Neuronal stem cell (in vitro differentiated cells): Measurements from ENCODE around the gene MYO1B.

Experiments used
- DNase-seq: peaks from one replicate; pipeline ENCODE4 v3.0.0-alpha.2; 2013; ENCODE audit warnings: low spot score
- H2AFZ ChIP-seq: one replicate; pipeline ENCODE4 v1.6.1; 2013; ENCODE audit warnings: mild to moderate bottlenecking, low read length, inconsistent platforms
- H2AK5ac ChIP-seq: 2 replicates; pipeline ENCODE4 v1.6.1; 2013; ENCODE audit warnings: low read depth, mild to moderate bottlenecking, inconsistent platforms, low read length, moderate library complexity, mixed read lengths
- H2BK120ac ChIP-seq: 2 replicates; pipeline ENCODE4 v1.6.1; 2013; ENCODE audit warnings: low read depth, mild to moderate bottlenecking, inconsistent platforms, low read length, moderate library complexity, mixed read lengths
- H2BK12ac ChIP-seq: one replicate; pipeline ENCODE4 v1.6.1; 2013; ENCODE audit warnings: low read length, inconsistent platforms
- H2BK15ac ChIP-seq: 2 replicates; pipeline ENCODE4 v1.6.1; 2013; ENCODE audit warnings: mild to moderate bottlenecking, low read length, inconsistent platforms, mixed read lengths
- H2BK5ac ChIP-seq: one replicate; pipeline ENCODE4 v1.6.1; 2013; ENCODE audit warnings: inconsistent platforms, mild to moderate bottlenecking, low read length, moderate library complexity
- H3K14ac ChIP-seq: one replicate; pipeline ENCODE4 v1.6.1; 2013; ENCODE audit warnings: low read length, inconsistent platforms
- H3K18ac ChIP-seq: 2 replicates; pipeline ENCODE4 v1.6.1; 2013; ENCODE audit warnings: low read length, inconsistent platforms
- H3K23ac ChIP-seq: 2 replicates; pipeline ENCODE4 v1.6.1; 2013; ENCODE audit warnings: low read depth, mild to moderate bottlenecking, mixed read lengths, low read length, inconsistent platforms; ENCODE audit not compliant: poor library complexity
- H3K27ac ChIP-seq: replicated peaks from 3 replicates; pipeline ENCODE4 v1.5.1; 2013; ENCODE audit warnings: low read length, inconsistent platforms
- H3K27me3 ChIP-seq, 3 experiments: 2 replicates each; pipeline ENCODE4 v1.6.1; 2013; ENCODE audit warnings: low read length in 3 of 3, mild to moderate bottlenecking in 2 of 3, inconsistent platforms in 1 of 3, low read depth in 1 of 3, mixed read lengths in 1 of 3, moderate library complexity in 1 of 3; ENCODE audit not compliant: control insufficient read depth in 3 of 3, insufficient read depth in 3 of 3
- H3K36me3 ChIP-seq, 2 donors: replicated peaks in 1 of 2; 2 replicates each; pipeline ENCODE4 v1.6.1; 2013; ENCODE audit warnings: low read length in 2 of 2; ENCODE audit not compliant: control insufficient read depth in 2 of 2, insufficient read depth in 2 of 2
- H3K4ac ChIP-seq: 2 replicates; pipeline ENCODE4 v1.6.1; 2013; ENCODE audit warnings: inconsistent platforms, mild to moderate bottlenecking, low read length, moderate library complexity
- H3K4me1 ChIP-seq, 2 donors: 1 replicate in 1 of 2; 2 replicates in 1 of 2; pipeline ENCODE4 v1.6.1; 2013; ENCODE audit warnings: low read length in 2 of 2, low read depth in 1 of 2; ENCODE audit not compliant: control insufficient read depth in 2 of 2, insufficient read depth in 1 of 2
- H3K4me2 ChIP-seq: one replicate; pipeline ENCODE4 v1.6.1; 2013; ENCODE audit warnings: mild to moderate bottlenecking, low read length, inconsistent platforms; ENCODE audit not compliant: insufficient read depth, poor library complexity, severe bottlenecking
- H3K4me3 ChIP-seq, 2 donors: 2 replicates each; pipeline ENCODE4 v1.5.1; 2013; ENCODE audit warnings: low read length in 2 of 2, mild to moderate bottlenecking in 2 of 2, inconsistent platforms in 1 of 2, moderate library complexity in 1 of 2
- H3K79me1 ChIP-seq: one replicate; pipeline ENCODE4 v1.6.1; 2013; ENCODE audit warnings: low read depth, mild to moderate bottlenecking, inconsistent platforms, low read length, moderate library complexity
- H3K9ac ChIP-seq: one replicate; pipeline ENCODE4 v1.6.1; 2013; ENCODE audit warnings: mild to moderate bottlenecking, low read depth, low read length, inconsistent platforms; ENCODE audit not compliant: poor library complexity
- H3K9me3 ChIP-seq, 2 donors: replicated peaks in 1 of 2; 2 replicates each; pipeline versions ENCODE3 to v1.6.1; 2013; ENCODE audit warnings: low read length in 2 of 2, mild to moderate bottlenecking in 2 of 2, inconsistent platforms in 1 of 2, low read depth in 1 of 2, mixed read lengths in 1 of 2, moderate library complexity in 1 of 2; ENCODE audit not compliant: control insufficient read depth in 2 of 2, insufficient read depth in 1 of 2
- H4K8ac ChIP-seq: one replicate; pipeline ENCODE4 v1.6.1; 2013; ENCODE audit warnings: low read depth, mild to moderate bottlenecking, inconsistent platforms, low read length, moderate library complexity
- H4K91ac ChIP-seq: one replicate; pipeline ENCODE4 v1.6.1; 2013; ENCODE audit warnings: low read length, low read depth, mild to moderate bottlenecking, inconsistent platforms; ENCODE audit not compliant: poor library complexity
- WGBS, 2 donors: extraction: QIAGEN DNeasy Blood & Tissue Kit; methylation state at CpG; one replicate each; pipeline ENCODE4 v1.1.7; 2013; ENCODE audit warnings: missing lambda C conversion rate in 2 of 2, mixed read lengths in 1 of 2; ENCODE audit not compliant: insufficient read length in 2 of 2, insufficient replicate concordance in 1 of 2; ENCODE audit errors: extremely low coverage in 2 of 2; 5-methylcytosine and 5-hydroxymethylcytosine counted together

Gene MYO1B

DNA sequence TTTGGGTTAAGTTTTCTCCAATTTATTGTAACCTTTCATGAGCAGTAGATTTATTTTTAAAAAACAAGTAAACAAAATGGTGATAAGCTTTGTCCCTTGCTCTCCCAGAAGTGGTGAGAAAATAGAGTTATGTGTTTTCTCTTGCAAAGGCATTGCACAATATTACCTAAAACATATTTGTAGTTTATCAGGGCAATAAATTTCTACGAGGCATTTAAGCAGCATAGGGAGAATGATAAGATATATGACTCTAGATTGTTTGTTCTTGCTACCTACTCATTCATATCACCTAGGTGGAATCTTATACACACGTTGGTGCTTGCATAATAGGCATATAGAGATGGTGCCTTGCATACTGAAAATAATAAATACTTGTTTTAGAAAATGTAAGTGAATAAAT is 201.7 kb downstream of the MYO1B start:
- Histone ChIP-seq H3K79me1 (no peaks in the 10 kb centered on the region), H3K4me2 (no peak overlapping the region), H3K9me3 (no peaks in the 10 kb centered on the region), H2BK15ac (no peak overlapping the region), H3K23ac (no peak overlapping the region), H4K91ac (no peak overlapping the region), H2AK5ac (no peak overlapping the region), H2BK5ac (no peak overlapping the region), H2BK120ac (no peak overlapping the region), H3K4ac (no peak overlapping the region), H3K4me1 (no peaks in the 10 kb centered on the region), H3K27ac (no peak overlapping the region), H3K4me3 (no peak overlapping the region), H3K18ac (no peak overlapping the region), H2AFZ (no peak overlapping the region), H3K27me3 (no peaks in the 10 kb centered on the region), H3K36me3 (no peaks in the 10 kb centered on the region), H2BK12ac (no peak overlapping the region), H4K8ac (no peak overlapping the region), H3K14ac (no peak overlapping the region), H3K9ac (no peak overlapping the region)
- DNase-seq = no peak
- WGBS, 2 donors = no CpG with 5 or more reads among the region's 2 CpGs

DNA sequence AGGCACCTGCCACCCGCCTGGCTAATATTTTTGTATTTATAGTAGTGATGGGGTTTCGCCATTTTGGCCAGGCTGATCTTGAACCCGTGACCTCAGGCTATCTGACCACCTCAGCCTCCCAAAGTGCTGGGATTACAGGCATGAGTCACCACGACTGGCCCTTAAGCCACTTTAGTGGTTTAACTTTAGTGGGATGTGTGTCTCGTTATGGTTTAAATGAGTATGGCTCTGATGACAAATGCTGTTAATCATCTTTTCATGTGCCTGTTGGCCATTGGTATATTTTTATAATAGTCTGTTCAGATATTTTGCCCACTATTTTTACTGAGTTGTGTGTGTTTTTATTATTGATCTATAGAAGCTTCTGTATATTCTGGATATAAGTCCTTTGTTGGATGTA is 205.9 kb downstream of the MYO1B start:
- Histone ChIP-seq H2AFZ (no peak overlapping the region), H2AK5ac (no peak overlapping the region), H3K27me3 (no peaks in the 10 kb centered on the region), H2BK15ac (no peak overlapping the region), H2BK120ac (no peak overlapping the region), H3K4me2 (no peak overlapping the region), H4K91ac (no peak overlapping the region), H2BK5ac (no peak overlapping the region), H3K14ac (no peak overlapping the region), H3K36me3 (no peaks in the 10 kb centered on the region), H4K8ac (no peak overlapping the region), H3K4me1 (no peaks in the 10 kb centered on the region), H3K9me3 (peaks cover 4 to 7% of the 10 kb centered on the region in 2 donors), H3K4me3 (no peak overlapping the region), H3K4ac (no peak overlapping the region), H3K18ac (no peak overlapping the region), H3K79me1 (no peaks in the 10 kb centered on the region), H2BK12ac (no peak overlapping the region), H3K27ac (no peak overlapping the region), H3K23ac (no peak overlapping the region), H3K9ac (no peak overlapping the region)
- WGBS, 2 donors = no CpG with 5 or more reads among the region's 5 CpGs
- no peak for DNase-seq

GRCh38 chr2:191452065-191452464 is 206.9 kb downstream of the MYO1B start:
- Histone ChIP-seq H4K91ac (no peak overlapping the region), H3K36me3 (no peaks in the 10 kb centered on the region), H3K4me1 (no peaks in the 10 kb centered on the region), H2AK5ac (no peak overlapping the region), H3K79me1 (no peaks in the 10 kb centered on the region), H3K4me2 (no peak overlapping the region), H3K4ac (no peak overlapping the region), H2BK15ac (no peak overlapping the region), H3K4me3 (no peak overlapping the region), H2BK120ac (no peak overlapping the region), H2AFZ (no peak overlapping the region), H3K27ac (no peak overlapping the region), H3K9ac (no peak overlapping the region), H2BK12ac (no peak overlapping the region), H2BK5ac (no peak overlapping the region), H3K18ac (no peak overlapping the region), H4K8ac (no peak overlapping the region), H3K9me3 (peaks cover 4 to 7% of the 10 kb centered on the region in 2 donors), H3K23ac (no peak overlapping the region), H3K27me3 (no peaks in the 10 kb centered on the region), H3K14ac (no peak overlapping the region)
- no peak for DNase-seq
- WGBS, 2 donors = no CpG with 5 or more reads among the region's 3 CpGs

GRCh38 chr2:191453761-191454160 is 208.6 kb downstream of the MYO1B start:
- Histone ChIP-seq H3K9me3 (peaks cover 4 to 7% of the 10 kb centered on the region in 2 donors), H3K4me1 (no peaks in the 10 kb centered on the region), H3K4me3 (no peak overlapping the region), H3K27ac (no peak overlapping the region), H2BK15ac (no peak overlapping the region), H2AK5ac (no peak overlapping the region), H3K23ac (no peak overlapping the region), H3K4ac (no peak overlapping the region), H2BK12ac (no peak overlapping the region), H3K36me3 (no peaks in the 10 kb centered on the region), H3K9ac (no peak overlapping the region), H2BK120ac (no peak overlapping the region), H2AFZ (peak overlapping the region; percentile 42), H3K79me1 (no peaks in the 10 kb centered on the region), H3K4me2 (no peak overlapping the region), H3K14ac (no peak overlapping the region), H3K18ac (no peak overlapping the region), H4K8ac (no peak overlapping the region), H3K27me3 (no peaks in the 10 kb centered on the region), H2BK5ac (no peak overlapping the region), H4K91ac (no peak overlapping the region)
- WGBS, 2 donors = no CpG with 5 or more reads among the region's 6 CpGs
- DNase-seq = no peak
